Fibroblast of lung (primary cell): ENCODE data around the gene BTAF1. TPM values are rescaled to one million over a fixed set of nuclear protein-coding genes. Genes with fewer than 3 reads are reported as not detected.

ENCODE experiments used
- DNase-seq, 2 donors: peaks; one replicate each; pipeline versions ENCODE4 v3.0.0 to v3.0.0-alpha.2; 2010; ENCODE audit warnings: low read depth in 2 of 2
- H2AFZ ChIP-seq: 2 replicates; pipeline ENCODE4 v1.5.1; 2012; ENCODE audit warnings: low read length, control low read depth, inconsistent platforms
- H3K27ac ChIP-seq: 2 replicates; pipeline ENCODE4 v1.5.1; 2011; ENCODE audit warnings: low read length, control low read depth; ENCODE audit not compliant: insufficient read depth
- H3K27me3 ChIP-seq: 2 replicates; pipeline ENCODE4 v1.5.1; 2011; ENCODE audit warnings: mild to moderate bottlenecking, low read length; ENCODE audit not compliant: control insufficient read depth, insufficient read depth
- H3K36me3 ChIP-seq: 2 replicates; pipeline ENCODE4 v1.5.1; 2011; ENCODE audit warnings: low read length; ENCODE audit not compliant: control insufficient read depth, insufficient read depth
- H3K4me1 ChIP-seq: 2 replicates; pipeline ENCODE4 v1.5.1; 2011; ENCODE audit warnings: low read length; ENCODE audit not compliant: control insufficient read depth, insufficient read depth; ENCODE audit errors: extremely low read depth
- H3K4me2 ChIP-seq: 2 replicates; pipeline ENCODE4 v1.5.1; 2011; ENCODE audit warnings: low read length, control low read depth; ENCODE audit not compliant: insufficient read depth; ENCODE audit errors: extremely low read depth
- H3K4me3 ChIP-seq, 4 experiments: fragments of 200-600 bp in 1 of 4; sonication (generic) in 1 of 4; replicated peaks in 1 of 4; 2 replicates each; pipeline ENCODE4 v1.5.1; 2011 to 2016; ENCODE audit warnings: low read length in 4 of 4, low read depth in 3 of 4, mild to moderate bottlenecking in 3 of 4, control low read depth in 2 of 4, inconsistent platforms in 1 of 4, mixed read lengths in 1 of 4; ENCODE audit not compliant: insufficient read depth in 1 of 4; ENCODE audit errors: control extremely low read depth in 1 of 4
- H3K79me2 ChIP-seq: 2 replicates; pipeline ENCODE4 v1.5.1; 2012; ENCODE audit warnings: mild to moderate bottlenecking, low read length, inconsistent platforms; ENCODE audit not compliant: control insufficient read depth, insufficient read depth
- H3K9ac ChIP-seq: 2 replicates; pipeline ENCODE4 v1.5.1; 2011; ENCODE audit warnings: mild to moderate bottlenecking, low read length, control low read depth; ENCODE audit not compliant: insufficient read depth
- H3K9me3 ChIP-seq: 2 replicates; pipeline ENCODE4 v1.5.1; 2012; ENCODE audit warnings: low read depth, low read length; ENCODE audit not compliant: control insufficient read depth, insufficient read depth
- H4K20me1 ChIP-seq: 2 replicates; pipeline ENCODE4 v1.5.1; 2011; ENCODE audit warnings: low read length; ENCODE audit not compliant: control insufficient read depth, insufficient read depth; ENCODE audit errors: extremely low read depth
- CTCF ChIP-seq, 2 donors: IDR thresholded peaks in 1 of 2; conservative IDR thresholded peaks in 1 of 2; 1 replicate in 1 of 2; 2 replicates in 1 of 2; pipeline ENCODE4 v1.5.1; 2011 to 2012; ENCODE audit warnings: low read length in 2 of 2, control low read depth in 1 of 2, inconsistent platforms in 1 of 2, low read depth in 1 of 2, mild to moderate bottlenecking in 1 of 2
- EZH2 ChIP-seq: IDR thresholded peaks from 2 replicates; pipeline ENCODE4 v1.5.1; 2012; ENCODE audit warnings: low read length, control low read depth, mild to moderate bottlenecking; ENCODE audit errors: missing control alignments
- polyA minus RNA-seq: library from RNA; depleted of rRNA, polyadenylated mRNA; stranded (reverse); fragments of >200 nt; gene quantifications from 2 replicates; pipeline ENCODE4 v1.2.3, GENCODE V29; 2011; ENCODE audit warnings: low replicate concordance
- polyA plus RNA-seq, 2 donors: library from polyadenylated mRNA; depleted of rRNA in 1 of 2; stranded (reverse) in 1 of 2; unstranded in 1 of 2; fragments of >200 nt; gene quantifications; 2 replicates each; pipeline ENCODE4 v1.2.1, GENCODE V29; 2011 to 2012; ENCODE audit warnings: missing spikeins in 1 of 2
- total RNA-seq: library from RNA; depleted of rRNA; stranded (reverse); fragments of >200 nt; gene quantifications from 2 replicates; pipeline ENCODE4 v1.2.1, GENCODE V29; 2014

BTAF1 gene
- total RNA-seq (39.8 and 40.3 TPM in 2 replicates), polyA plus RNA-seq (16.2 and 27.4 TPM in 2 replicates), polyA minus RNA-seq (5.0 and 5.4 TPM in 2 replicates)
- 9.0 and 12.9 TPM in 2 replicates for polyA plus RNA-seq (2012)

DNA sequence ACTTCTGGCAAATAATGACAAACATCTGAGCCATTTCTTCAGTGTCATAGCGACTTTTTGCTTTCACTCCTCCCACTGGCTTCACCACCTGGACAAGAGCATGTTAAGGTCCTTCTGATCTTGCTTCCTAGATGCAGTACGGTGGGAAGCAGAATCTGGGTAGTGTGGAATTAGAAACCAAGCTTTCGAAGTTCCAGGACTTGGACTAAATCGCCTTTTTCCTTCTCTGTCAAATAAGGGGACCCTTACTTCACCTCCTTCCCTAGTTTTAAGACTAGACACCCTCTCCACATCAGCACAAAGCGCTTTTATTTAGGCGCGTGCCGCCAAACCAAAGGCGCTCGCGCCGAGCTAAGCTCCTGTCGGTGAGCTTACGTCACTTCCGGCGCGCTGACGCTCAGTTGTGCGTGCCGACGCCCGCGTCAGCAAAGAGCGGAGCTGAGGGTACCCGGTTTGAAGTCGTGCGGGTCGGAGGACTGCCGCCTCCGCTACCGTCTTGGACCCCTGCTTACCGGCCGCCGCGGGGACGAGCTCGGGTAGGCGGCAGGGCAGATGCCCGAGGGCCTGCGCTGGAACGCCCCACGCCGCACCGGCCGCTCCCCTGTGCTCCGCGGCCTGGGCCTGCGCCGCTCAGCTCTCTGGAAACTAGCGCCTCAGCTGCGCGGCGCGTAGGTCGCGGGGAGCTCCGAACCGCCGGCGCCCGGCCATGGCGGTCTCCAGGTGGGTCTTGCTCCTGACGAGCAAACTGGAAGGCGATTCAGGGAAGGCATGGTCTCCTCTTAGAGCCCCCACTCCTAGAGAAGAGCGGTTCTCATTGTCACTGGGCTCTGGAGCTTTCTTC is at the start of gene BTAF1:
BTAF1 (plus strand) TSS at position 400 of the 841 bp plus-strand sequence; CDS start at position 707, 307 bp downstream.
- Histone ChIP-seq H3K27me3 (no peaks in the 10 kb centered on the region), H3K9ac (peak within 1 kb of the TSS; percentile 88), H4K20me1 (no peaks in the 10 kb centered on the region), H3K4me1 (peaks cover 4% of the 10 kb centered on the region), H3K79me2 (peaks cover 46% of the 10 kb centered on the region), H3K4me2 (peak within 1 kb of the TSS; percentile 94), H3K9me3 (no peaks in the 10 kb centered on the region), H3K4me3 (peak within 1 kb of the TSS; percentile 78 to 95 (median 80)), H3K36me3 (no peaks in the 10 kb centered on the region), H3K27ac (peak within 1 kb of the TSS; percentile 93), H2AFZ (peak within 1 kb of the TSS; percentile 75)
- TF ChIP-seq CTCF (conservative IDR thresholded peaks at IDR 0.05 in 1 of 2, IDR thresholded peaks at IDR 0.05 in 1 of 2; ENCODE audit: low read depth in 1 of 2, low read length in 2 of 2): no peak
- no peak for TF ChIP-seq EZH2
- peak; percentile 93 to 94 for DNase-seq

GRCh38 chr10:91875156-91875555 is 48.4 kb upstream of the BTAF1 start:
- no peaks in the 10 kb centered on the region for H4K20me1 ChIP-seq
- no peaks in the 10 kb centered on the region for H3K79me2 ChIP-seq
- H3K4me1 ChIP-seq: no peaks in the 10 kb centered on the region
- no peak overlapping the region for H3K27ac ChIP-seq
- H3K27me3 ChIP-seq: no peaks in the 10 kb centered on the region
- TF ChIP-seq EZH2: no peak
- TF ChIP-seq CTCF (conservative IDR thresholded peaks at IDR 0.05 in 1 of 2, IDR thresholded peaks at IDR 0.05 in 1 of 2; ENCODE audit: low read depth in 1 of 2, low read length in 2 of 2): no peak
- no peak overlapping the region for H3K4me3 ChIP-seq
- no peak overlapping the region for H3K4me2 ChIP-seq
- no peaks in the 10 kb centered on the region for H3K36me3 ChIP-seq
- H3K9me3 ChIP-seq: no peaks in the 10 kb centered on the region
- H3K9ac ChIP-seq: no peak overlapping the region
- no peak overlapping the region for H2AFZ ChIP-seq
- no peak for DNase-seq

- H3K36me3 ChIP-seq: no peaks in the 10 kb centered on the region
Observed at GRCh38 chr10:91875779-91876178, 47.8 kb upstream of the BTAF1 start.

More at GRCh38 chr10:91875779-91876178, 47.8 kb upstream of the BTAF1 start:
- H3K9ac ChIP-seq: no peak overlapping the region
- no peak for DNase-seq
- H4K20me1 ChIP-seq: no peaks in the 10 kb centered on the region
- no peak overlapping the region for H3K27ac ChIP-seq
- no peaks in the 10 kb centered on the region for H3K79me2 ChIP-seq
- no peak overlapping the region for H3K4me2 ChIP-seq
- H3K4me1 ChIP-seq: no peaks in the 10 kb centered on the region
- no peak overlapping the region for H2AFZ ChIP-seq
- H3K4me3 ChIP-seq: no peak overlapping the region
- no peaks in the 10 kb centered on the region for H3K9me3 ChIP-seq
- TF ChIP-seq CTCF (conservative IDR thresholded peaks at IDR 0.05 in 1 of 2, IDR thresholded peaks at IDR 0.05 in 1 of 2; ENCODE audit: low read depth in 1 of 2, low read length in 2 of 2) (no peak), EZH2 (no peak)
- H3K27me3 ChIP-seq: no peaks in the 10 kb centered on the region
